Measurements from ENCODE around the gene TSHZ2.
"Not testable (repeated sequence)": the region's sequence is repeated elsewhere in the genome, so short reads cannot be mapped to it uniquely, and the experiment has no call there.

Gene TSHZ2

DNA sequence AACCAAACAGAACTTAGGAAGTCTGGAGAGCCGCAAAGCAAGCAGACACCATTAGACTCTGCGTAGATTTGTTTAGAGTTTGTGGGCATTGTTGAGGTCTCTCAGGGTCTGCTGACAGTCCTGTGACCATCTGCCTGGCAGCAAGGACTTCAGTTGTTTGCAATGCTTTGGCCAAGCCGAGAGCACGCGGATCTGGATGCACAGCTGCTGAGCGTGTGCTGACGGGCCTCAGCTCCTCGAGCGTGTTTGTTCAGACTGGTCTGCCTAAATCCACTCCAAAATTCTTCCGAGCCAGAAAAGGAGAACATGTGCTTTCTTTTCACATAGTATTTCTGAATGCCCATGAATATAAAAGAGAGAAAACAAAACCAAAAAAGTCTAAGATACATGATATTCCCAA lies 462.5 kb downstream of the TSHZ2 start:
- DNase-seq, result no peak

DNA sequence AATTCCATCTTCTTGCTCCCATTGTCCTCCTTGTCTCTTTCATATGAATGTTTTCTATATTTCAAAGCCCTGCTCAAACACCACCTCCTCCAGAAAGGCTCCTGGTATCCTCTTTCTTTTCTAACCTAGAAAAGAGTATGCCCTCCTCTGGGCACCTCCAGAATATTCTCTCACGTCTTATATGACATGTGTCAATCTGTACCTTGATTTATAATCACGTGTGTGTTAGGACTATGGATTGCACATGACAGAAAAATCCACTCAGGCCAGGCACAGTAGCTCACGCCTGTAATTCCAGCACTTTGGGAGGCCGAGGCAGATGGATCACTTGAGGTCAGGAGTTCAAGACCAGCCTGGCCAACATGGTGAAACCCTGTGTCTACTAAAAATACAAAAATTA lies 464.8 kb downstream of the TSHZ2 start:
- DNase-seq, result not testable (repeated sequence)

DNA sequence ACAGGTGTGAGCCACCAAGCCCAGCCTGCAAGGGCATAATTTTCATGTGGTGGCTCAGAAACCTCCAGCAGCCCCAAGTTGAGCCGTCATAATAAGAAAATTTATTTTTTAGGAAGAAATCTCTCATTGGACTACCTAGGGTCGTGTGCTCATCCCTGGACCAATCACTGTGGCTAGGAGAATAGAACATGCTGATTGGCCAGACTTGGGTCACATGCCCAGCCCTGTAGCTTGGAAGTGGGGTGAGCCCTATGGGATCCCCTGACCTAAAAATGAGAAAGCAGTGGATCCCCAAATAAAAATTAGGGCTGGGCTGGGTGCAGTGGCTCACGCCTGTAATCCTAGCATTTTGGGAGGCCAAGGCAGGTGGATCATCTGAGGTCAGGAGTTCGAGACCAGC lies 466.2 kb downstream of the TSHZ2 start:
- DNase-seq, result no peak

DNA sequence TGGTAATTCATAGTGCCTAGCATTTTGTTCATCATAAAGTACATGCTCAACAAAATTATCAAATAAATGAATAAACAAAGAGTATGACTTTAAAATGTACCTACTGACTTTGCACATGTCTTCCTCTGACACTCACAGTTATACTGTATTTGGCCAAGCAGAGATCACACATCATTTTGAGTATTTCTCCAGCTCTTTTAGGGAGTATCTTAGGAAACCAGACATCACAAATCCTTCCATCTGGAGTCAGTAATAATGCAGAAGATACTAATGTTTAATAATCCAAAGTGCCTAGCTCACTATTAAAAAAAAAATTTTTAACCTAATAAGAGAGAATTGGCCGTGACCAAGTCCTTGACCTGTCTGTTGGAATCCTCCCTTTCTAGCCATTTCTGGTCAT lies 466.9 kb downstream of the TSHZ2 start:
- no peak for DNase-seq

- DNase-seq, result no peak
Observed at GRCh38 chr20:53439616-53440015, 467.5 kb downstream of the TSHZ2 start.

GRCh38 chr20:53444401-53445149 lies 472.4 kb downstream of the TSHZ2 start:
- DNase-seq, result no peak

- DNase-seq, result no peak
Observed at GRCh38 chr20:53445321-53445731, 473.2 kb downstream of the TSHZ2 start.

DNA sequence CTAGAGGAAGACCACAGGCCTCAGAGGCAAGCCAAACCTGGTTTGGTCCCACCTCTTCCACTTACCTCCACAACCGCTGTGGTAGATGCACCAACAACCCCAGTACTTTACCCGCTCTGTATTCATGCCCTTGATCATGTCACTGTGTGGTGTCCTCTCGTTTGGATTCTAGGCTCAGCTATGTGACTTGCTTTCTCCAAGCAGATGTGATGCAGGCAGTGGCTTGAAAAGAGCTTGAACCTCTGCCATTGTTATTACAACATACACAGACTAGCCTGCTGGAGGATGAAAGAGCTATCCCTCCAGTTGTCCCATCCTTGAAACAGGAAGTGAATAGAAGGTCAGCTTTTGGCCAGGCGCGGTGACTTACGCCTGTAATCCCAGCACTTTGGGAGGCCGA lies 473.8 kb downstream of the TSHZ2 start:
- no peak for DNase-seq

GRCh38 chr20:53447316-53447715 lies 475.2 kb downstream of the TSHZ2 start:
- DNase-seq, result no peak

- DNase-seq, result no peak
Observed at GRCh38 chr20:53448426-53448825, 476.3 kb downstream of the TSHZ2 start.

- DNase-seq, result no peak
Observed at GRCh38 chr20:53448875-53449274, 476.7 kb downstream of the TSHZ2 start.

- no peak for DNase-seq
Observed at GRCh38 chr20:53453076-53453475, 480.9 kb downstream of the TSHZ2 start.

DNA sequence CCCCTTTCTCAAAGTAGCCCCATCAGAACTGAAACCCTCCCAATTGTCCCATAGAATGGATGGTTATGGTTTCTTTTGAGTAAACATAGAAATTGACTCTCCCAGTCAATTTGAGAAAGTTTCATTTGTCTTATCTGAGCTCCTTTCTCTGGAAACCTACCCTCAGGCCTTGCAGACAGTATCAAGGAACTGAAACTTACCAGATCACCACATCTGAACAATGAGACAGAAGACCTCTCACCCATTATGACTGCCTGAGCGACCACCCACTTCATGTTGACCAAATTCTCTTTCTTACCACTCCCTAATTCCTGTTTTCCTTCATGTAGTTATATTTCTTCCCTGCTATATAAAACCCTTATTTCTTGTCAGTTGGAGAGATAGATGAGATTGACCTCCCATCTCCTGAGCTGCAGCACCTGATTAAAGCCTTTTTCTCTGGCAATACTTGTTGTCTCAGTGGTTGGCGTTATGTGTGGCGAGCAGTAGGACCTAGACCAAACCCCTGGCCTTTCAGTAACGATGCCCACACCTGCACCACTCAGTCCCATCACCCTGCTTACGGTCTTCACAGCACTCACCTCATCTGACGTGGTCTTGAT lies 482.6 kb downstream of the TSHZ2 start:
- no peak for DNase-seq

GRCh38 chr20:53463101-53463972 lies 491.2 kb downstream of the TSHZ2 start:
- DNase-seq, result no peak

DNA sequence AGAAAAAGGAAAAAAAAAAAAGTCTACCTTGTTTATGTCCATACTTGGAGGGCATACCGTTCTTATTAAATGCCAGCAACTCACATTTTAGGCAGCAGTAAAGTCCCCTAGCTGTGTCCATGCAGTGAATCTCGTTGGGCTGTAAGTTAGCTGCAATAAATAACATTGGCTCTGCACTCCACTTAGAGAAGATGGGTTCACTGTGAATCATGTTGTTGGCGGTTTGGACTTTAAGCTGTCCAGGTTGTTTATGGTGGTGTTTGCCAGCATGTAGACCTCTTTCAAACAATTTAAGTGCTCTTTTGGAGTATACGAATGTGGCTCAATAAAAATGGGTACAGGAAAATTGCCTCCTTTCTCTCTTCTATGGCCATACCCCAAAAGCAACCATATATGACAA lies 494.1 kb downstream of the TSHZ2 start:
- no peak for DNase-seq

DNA sequence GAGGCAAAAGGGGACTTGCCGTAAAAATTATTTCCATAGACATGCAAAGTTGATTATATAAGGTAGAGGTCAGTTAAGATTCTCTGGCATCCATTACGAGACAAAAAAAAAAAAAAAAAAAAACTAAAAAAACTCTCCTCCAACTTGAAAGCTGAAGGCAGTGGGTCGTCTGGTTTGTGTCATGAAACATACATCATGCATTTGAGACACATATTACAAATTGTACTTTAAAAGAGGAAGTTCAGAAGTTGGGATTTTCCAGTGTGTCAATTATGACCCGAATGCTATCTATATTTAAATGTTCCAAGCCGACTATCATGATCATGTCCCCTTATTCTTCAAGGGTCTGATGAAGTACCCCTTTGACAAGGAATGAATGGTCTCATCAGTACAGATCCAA lies 496.4 kb downstream of the TSHZ2 start:
- no peak for DNase-seq

DNA sequence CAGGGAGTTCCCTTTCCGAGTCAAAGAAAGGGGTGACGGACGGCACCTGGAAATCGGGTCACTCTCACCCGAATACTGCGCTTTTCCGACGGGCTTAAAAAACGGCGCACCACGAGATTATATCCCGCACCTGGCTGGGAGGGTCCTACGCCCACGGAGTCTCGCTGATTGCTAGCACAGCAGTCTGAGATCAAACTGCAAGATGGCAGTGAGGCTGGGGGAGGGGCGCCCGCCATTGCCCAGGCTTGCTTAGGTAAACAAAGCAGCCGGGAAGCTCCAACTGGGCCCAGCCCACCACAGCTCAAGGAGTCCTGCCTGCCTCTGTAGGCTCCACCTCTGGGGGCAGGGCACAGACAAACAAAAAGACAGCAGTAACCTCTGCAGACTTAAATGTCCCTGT lies 500.7 kb downstream of the TSHZ2 start:
- not testable (repeated sequence) for DNase-seq

GRCh38 chr20:53480913-53481312 lies 508.8 kb downstream of the TSHZ2 start:
- DNase-seq, result no peak

GRCh38 chr20:53487461-53488200 lies 515.5 kb downstream of the TSHZ2 start:
- DNase-seq, result no peak

- DNase-seq, result no peak
Observed at GRCh38 chr20:53488775-53489272, 516.7 kb downstream of the TSHZ2 start.

DNA sequence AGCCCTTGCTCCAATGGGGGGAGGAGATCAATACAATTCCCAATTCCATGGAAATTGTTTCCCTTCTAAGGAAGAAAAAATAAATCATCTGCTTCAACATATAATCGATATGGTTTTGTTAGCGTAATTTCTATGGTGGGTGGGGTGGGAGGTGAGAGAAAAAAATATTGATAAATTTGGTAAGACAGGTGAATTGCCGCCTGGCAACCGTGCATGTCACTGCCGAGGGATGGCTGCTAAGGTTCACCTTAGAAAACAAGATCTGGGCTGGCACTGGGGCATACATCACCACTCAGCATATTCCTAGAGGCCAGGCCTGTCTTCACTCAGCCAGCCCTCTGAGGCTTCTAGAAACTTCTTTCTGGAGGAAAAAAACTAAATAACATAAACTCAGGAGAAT lies 517.4 kb downstream of the TSHZ2 start:
- DNase-seq, result no peak

DNA sequence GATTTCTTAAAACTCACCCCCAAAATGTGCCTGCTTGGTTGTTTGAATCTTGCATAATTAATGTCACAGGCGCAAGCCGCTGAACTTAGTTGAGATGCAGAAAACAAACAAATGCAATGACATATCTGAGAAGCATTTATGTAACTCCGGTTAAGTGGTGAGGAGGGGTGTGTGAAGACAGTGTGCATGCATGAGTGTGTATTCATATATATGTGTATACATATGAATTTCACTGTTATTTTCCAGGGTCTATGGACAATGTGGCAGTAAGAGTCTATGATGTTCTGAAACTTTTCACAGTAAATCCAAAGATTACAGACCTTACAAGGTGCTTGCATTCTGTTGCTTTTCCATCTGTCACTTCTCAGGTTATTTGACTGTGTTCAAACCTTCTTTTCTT lies 518.5 kb downstream of the TSHZ2 start:
- no peak for DNase-seq

GRCh38 chr20:53491462-53491861 lies 519.3 kb downstream of the TSHZ2 start:
- no peak for DNase-seq

Data from DMS79 treated with DMSO at 0.1 percent for 48 hours (cell line).